Activated naive CD8-positive, alpha-beta T cell treated with anti-CD3 and anti-CD28 coated beads for 36 hours (primary cell): ENCODE measurements around the gene KCNQ1OT1. TPM values are rescaled to one million over a fixed set of nuclear protein-coding genes. Genes with fewer than 3 reads are reported as not detected.

Source experiments
- DNase-seq: peaks from one replicate; pipeline ENCODE4 v3.0.0; 2021
- H3K27ac Mint-ChIP-seq: one replicate; pipeline ENCODE4 v1.8.0; 2022; ENCODE audit warnings: mild to moderate bottlenecking, moderate library complexity, mixed read lengths
- H3K27me3 Mint-ChIP-seq: one replicate; pipeline ENCODE4 v1.8.0; 2022; ENCODE audit warnings: mild to moderate bottlenecking, mixed read lengths
- H3K36me3 Mint-ChIP-seq: one replicate; pipeline ENCODE4 v1.8.0; 2021; ENCODE audit warnings: mild to moderate bottlenecking, mixed read lengths
- H3K4me1 Mint-ChIP-seq: one replicate; pipeline ENCODE4 v1.8.0; 2021; ENCODE audit warnings: mixed read lengths
- H3K4me3 Mint-ChIP-seq: one replicate; pipeline ENCODE4 v1.8.0; 2022; ENCODE audit warnings: mild to moderate bottlenecking, moderate library complexity, mixed read lengths
- H3K9me3 Mint-ChIP-seq: one replicate; pipeline ENCODE4 v1.8.0; 2022; ENCODE audit warnings: mixed read lengths
- total RNA-seq, 2 experiments: library from RNA; stranded (reverse); gene quantifications; one replicate each; pipeline ENCODE4 v1.2.3, GENCODE V29; 2021

The KCNQ1OT1 gene
- total RNA-seq, 2 experiments from 2014 or later, result 0.12 to 0.14 TPM

GRCh38 chr11:2656859-2657258 is 42.9 kb downstream of the KCNQ1OT1 start:
- Mint-ChIP-seq H3K9me3 (peaks cover 11% of the 10 kb centered on the region), H3K27ac (no peak overlapping the region), H3K4me1 (peaks cover 12% of the 10 kb centered on the region), H3K36me3 (peaks cover 25% of the 10 kb centered on the region), H3K27me3 (no peaks in the 10 kb centered on the region), H3K4me3 (no peak overlapping the region)
- DNase-seq, result no peak

DNA sequence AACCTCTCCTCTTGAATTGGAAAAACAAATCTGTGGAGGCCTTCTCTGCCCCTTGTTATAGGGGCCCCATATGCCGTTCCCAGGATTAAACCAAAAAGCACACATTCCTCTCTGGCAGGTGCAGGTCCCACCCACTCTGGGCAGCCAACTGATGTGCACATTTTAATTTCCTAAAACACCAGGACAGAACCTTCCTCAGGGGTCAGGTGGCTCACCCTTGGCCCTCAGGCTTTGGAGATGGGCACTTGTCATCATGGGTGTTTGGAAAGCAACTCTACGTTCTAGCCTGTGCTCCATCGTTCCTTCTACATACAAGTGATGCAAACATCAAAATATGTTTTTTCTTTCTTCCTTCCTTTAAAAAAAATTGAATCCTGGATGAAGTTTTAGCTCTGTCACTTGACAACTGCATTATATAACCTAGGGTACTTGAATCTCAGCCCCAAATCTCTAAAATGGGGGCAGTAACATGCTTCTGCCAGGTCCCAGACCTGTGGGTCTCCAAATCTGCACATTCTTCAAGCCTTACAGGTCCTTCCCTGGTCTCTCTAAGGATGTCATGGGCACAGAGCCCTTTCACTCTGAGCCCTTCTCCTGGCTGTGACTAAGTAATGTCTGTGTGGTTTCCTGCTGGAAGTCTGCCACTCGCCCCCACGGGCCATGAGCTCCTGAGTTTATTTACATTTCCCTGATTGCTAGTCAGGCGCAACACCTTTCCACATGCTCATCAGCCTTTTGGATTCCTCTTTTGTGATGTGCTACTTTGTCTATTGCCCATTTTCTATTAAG is 43.8 kb downstream of the KCNQ1OT1 start:
- H3K36me3 Mint-ChIP-seq, result peaks cover 23% of the 10 kb centered on the region
- peaks cover 11% of the 10 kb centered on the region for H3K4me1 Mint-ChIP-seq
- no peaks in the 10 kb centered on the region for H3K27me3 Mint-ChIP-seq
- H3K27ac Mint-ChIP-seq, result no peak overlapping the region
- no peak for DNase-seq
- peaks cover 8% of the 10 kb centered on the region for H3K9me3 Mint-ChIP-seq
- H3K4me3 Mint-ChIP-seq, result no peak overlapping the region

GRCh38 chr11:2655016-2655719 is 44.6 kb downstream of the KCNQ1OT1 start:
- H3K4me3 Mint-ChIP-seq, result no peak overlapping the region

GRCh38 chr11:2653930-2654739 is 45.7 kb downstream of the KCNQ1OT1 start:
- Mint-ChIP-seq H3K27ac (no peak overlapping the region), H3K9me3 (peaks cover 15% of the 10 kb centered on the region), H3K4me3 (no peak overlapping the region), H3K36me3 (peaks cover 27% of the 10 kb centered on the region), H3K27me3 (no peaks in the 10 kb centered on the region), H3K4me1 (peaks cover 10% of the 10 kb centered on the region)
- DNase-seq, result no peak

More at GRCh38 chr11:2655016-2655719, 44.6 kb downstream of the KCNQ1OT1 start:
- Mint-ChIP-seq H3K36me3 (peaks cover 23% of the 10 kb centered on the region), H3K4me1 (peaks cover 10% of the 10 kb centered on the region), H3K9me3 (peaks cover 7% of the 10 kb centered on the region), H3K27me3 (no peaks in the 10 kb centered on the region), H3K27ac (no peak overlapping the region)
- DNase-seq, result no peak

DNA sequence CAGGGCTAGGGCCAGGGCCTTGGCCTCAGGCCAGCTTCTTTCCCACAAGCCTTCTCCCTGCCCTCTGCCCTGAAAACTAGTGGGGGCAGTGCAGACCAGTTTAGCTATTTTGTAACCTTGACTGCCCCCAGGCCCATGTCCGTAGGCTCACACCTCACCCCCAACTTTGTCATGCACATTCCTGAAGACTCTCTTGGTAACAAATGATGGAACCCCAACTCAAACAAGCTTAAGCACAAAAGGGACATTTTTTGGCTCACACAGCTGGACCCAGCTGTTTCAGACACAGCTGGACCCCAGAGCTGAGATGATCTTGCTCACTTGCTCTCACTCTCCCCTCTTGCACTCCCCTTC is 46.6 kb downstream of the KCNQ1OT1 start:
- Mint-ChIP-seq H3K4me1 (peaks cover 10% of the 10 kb centered on the region), H3K9me3 (peaks cover 20% of the 10 kb centered on the region), H3K27me3 (no peaks in the 10 kb centered on the region), H3K4me3 (no peak overlapping the region), H3K27ac (no peak overlapping the region), H3K36me3 (peaks cover 23% of the 10 kb centered on the region)
- no peak for DNase-seq

GRCh38 chr11:2652333-2653197 is 47.2 kb downstream of the KCNQ1OT1 start:
- peaks cover 10% of the 10 kb centered on the region for H3K4me1 Mint-ChIP-seq
- no peak overlapping the region for H3K27ac Mint-ChIP-seq
- H3K9me3 Mint-ChIP-seq, result peaks cover 24% of the 10 kb centered on the region
- H3K36me3 Mint-ChIP-seq, result peaks cover 29% of the 10 kb centered on the region
- no peaks in the 10 kb centered on the region for H3K27me3 Mint-ChIP-seq
- DNase-seq, result no peak
- H3K4me3 Mint-ChIP-seq, result no peak overlapping the region

- peaks cover 36% of the 10 kb centered on the region for H3K36me3 Mint-ChIP-seq
- peaks cover 29% of the 10 kb centered on the region for H3K9me3 Mint-ChIP-seq
- no peaks in the 10 kb centered on the region for H3K27me3 Mint-ChIP-seq
- no peak overlapping the region for H3K4me3 Mint-ChIP-seq
- no peak for DNase-seq
- H3K27ac Mint-ChIP-seq, result no peak overlapping the region
- peaks cover 10% of the 10 kb centered on the region for H3K4me1 Mint-ChIP-seq
Measured at GRCh38 chr11:2651826-2652271, 47.9 kb downstream of the KCNQ1OT1 start.

- Mint-ChIP-seq H3K4me3 (no peak overlapping the region), H3K36me3 (peaks cover 36% of the 10 kb centered on the region), H3K27ac (no peak overlapping the region), H3K27me3 (no peaks in the 10 kb centered on the region), H3K9me3 (peaks cover 29% of the 10 kb centered on the region), H3K4me1 (peaks cover 6% of the 10 kb centered on the region)
- DNase-seq, result no peak
Measured at GRCh38 chr11:2651054-2651617, 48.7 kb downstream of the KCNQ1OT1 start.

DNA sequence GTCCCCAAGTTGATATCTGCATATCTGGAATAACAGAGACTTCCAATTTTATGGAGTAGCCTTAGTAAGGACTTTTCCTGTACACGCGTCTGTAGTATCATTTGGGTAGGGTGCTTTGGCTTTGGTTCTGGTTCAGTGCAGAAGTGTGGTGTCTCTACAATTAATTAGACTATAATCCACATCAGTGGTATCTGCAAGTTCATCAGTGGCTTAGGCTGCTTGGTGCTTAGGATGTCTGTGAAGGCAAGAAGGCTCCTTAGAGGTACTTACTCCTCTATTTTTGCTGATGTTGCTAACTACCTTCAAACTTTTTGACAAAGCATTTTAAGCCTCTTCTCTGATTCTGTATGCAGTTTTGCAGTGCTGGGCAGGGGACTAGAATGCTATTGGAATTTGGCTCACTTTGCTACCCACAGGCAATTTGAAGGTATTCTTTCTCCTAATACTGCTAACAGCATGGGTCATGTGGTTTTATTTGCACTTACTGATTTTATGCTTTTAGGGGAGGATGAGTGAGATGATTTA is 49.4 kb downstream of the KCNQ1OT1 start:
- Mint-ChIP-seq H3K4me3 (no peak overlapping the region), H3K9me3 (peaks cover 29% of the 10 kb centered on the region), H3K4me1 (no peaks in the 10 kb centered on the region), H3K27me3 (no peaks in the 10 kb centered on the region), H3K36me3 (peaks cover 39% of the 10 kb centered on the region), H3K27ac (no peak overlapping the region)
- DNase-seq, result no peak

DNA sequence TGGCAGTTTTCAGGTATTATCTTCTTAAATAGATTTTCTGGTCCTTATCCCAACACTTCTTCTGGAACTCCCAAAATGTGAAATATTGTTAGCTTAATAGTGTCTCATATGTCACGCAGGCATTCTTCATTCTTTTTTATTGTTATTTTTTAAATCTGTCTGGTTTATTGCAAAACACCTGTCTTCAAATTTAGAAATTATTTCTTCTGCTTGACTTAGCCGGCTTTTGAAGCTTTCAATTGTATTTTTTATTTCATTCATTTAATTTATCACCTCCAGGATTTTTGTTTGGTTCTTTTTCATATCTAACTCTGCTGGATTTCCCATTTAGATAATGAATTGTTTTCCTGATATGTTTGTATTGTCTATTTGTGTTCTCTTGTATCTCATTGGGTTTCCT is 49.9 kb downstream of the KCNQ1OT1 start:
- Mint-ChIP-seq H3K27me3 (no peaks in the 10 kb centered on the region), H3K4me3 (no peak overlapping the region), H3K27ac (no peak overlapping the region), H3K9me3 (peaks cover 29% of the 10 kb centered on the region), H3K36me3 (peaks cover 41% of the 10 kb centered on the region), H3K4me1 (no peaks in the 10 kb centered on the region)
- no peak for DNase-seq

- peaks cover 46% of the 10 kb centered on the region for H3K36me3 Mint-ChIP-seq
- no peaks in the 10 kb centered on the region for H3K4me1 Mint-ChIP-seq
- peaks cover 33% of the 10 kb centered on the region for H3K9me3 Mint-ChIP-seq
- DNase-seq, result no peak
- no peak overlapping the region for H3K4me3 Mint-ChIP-seq
- H3K27me3 Mint-ChIP-seq, result no peaks in the 10 kb centered on the region
- no peak overlapping the region for H3K27ac Mint-ChIP-seq
Measured at GRCh38 chr11:2649400-2649799, 50.4 kb downstream of the KCNQ1OT1 start.

DNA sequence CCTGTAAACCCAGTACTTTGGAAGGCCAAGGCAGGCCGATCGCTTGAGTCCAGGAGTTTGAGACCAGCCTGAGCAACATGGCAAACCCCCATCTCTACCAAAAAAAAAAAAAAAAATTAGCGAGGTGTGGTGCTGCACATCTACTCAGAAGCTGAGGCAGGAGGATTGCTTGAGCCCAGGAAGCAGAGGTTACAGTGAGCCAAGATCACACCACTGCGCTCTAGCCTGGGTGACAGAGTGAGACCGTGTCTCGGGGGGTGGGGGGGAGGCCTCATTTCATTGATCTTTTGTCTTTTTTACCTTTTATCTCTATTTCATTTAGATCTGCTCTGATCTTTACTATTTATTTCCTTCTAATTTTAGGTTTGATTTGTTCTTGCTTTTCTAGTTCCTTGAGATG is 51.8 kb downstream of the KCNQ1OT1 start:
- no peaks in the 10 kb centered on the region for H3K27me3 Mint-ChIP-seq
- H3K27ac Mint-ChIP-seq, result no peak overlapping the region
- H3K36me3 Mint-ChIP-seq, result peaks cover 60% of the 10 kb centered on the region
- DNase-seq, result no peak
- H3K4me1 Mint-ChIP-seq, result no peaks in the 10 kb centered on the region
- H3K4me3 Mint-ChIP-seq, result no peak overlapping the region
- H3K9me3 Mint-ChIP-seq, result peaks cover 44% of the 10 kb centered on the region

DNA sequence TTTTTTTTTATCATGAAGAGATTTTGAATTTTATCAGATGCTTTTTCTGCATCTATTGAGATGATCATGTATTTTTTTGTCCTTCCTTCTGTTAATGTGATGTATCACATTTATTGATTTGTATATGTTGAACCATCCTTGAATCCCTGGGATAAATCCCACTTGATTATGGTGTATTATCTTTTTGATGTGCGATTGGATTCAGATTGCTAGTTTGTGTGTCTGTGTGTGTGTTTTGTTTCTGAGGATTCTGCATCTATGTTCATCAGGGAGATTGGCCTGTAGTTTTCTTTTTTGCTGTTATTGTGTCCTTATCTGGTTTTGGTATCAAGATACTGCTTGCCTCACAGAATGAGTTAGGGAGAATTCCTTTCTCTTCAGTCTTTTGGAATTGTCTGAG is 52.6 kb downstream of the KCNQ1OT1 start:
- peaks cover 66% of the 10 kb centered on the region for H3K36me3 Mint-ChIP-seq
- DNase-seq, result no peak
- H3K9me3 Mint-ChIP-seq, result peaks cover 50% of the 10 kb centered on the region
- H3K27me3 Mint-ChIP-seq, result no peaks in the 10 kb centered on the region
- H3K4me1 Mint-ChIP-seq, result no peaks in the 10 kb centered on the region
- no peak overlapping the region for H3K27ac Mint-ChIP-seq
- no peak overlapping the region for H3K4me3 Mint-ChIP-seq

GRCh38 chr11:2645779-2646118 is 54.0 kb downstream of the KCNQ1OT1 start:
- no peaks in the 10 kb centered on the region for H3K4me1 Mint-ChIP-seq
- H3K9me3 Mint-ChIP-seq, result peaks cover 60% of the 10 kb centered on the region
- no peak overlapping the region for H3K4me3 Mint-ChIP-seq
- H3K27ac Mint-ChIP-seq, result no peak overlapping the region
- H3K36me3 Mint-ChIP-seq, result peaks cover 71% of the 10 kb centered on the region
- DNase-seq, result no peak
- no peaks in the 10 kb centered on the region for H3K27me3 Mint-ChIP-seq
